Astrocyte of the cerebellum (primary cell): Measurements from ENCODE around the gene ATXN7.

Source experiments
- DNase-seq: peaks from one replicate; pipeline ENCODE4 v3.0.0-alpha.2; 2011; ENCODE audit warnings: low read depth
- H3K4me3 ChIP-seq: 2 replicates; pipeline ENCODE4 v1.5.1; 2011; ENCODE audit warnings: mild to moderate bottlenecking, low read depth, low read length, moderate library complexity
- CTCF ChIP-seq: IDR thresholded peaks from 2 replicates; pipeline ENCODE4 v1.5.1; 2012; ENCODE audit warnings: low read length, low read depth, moderate library complexity, mild to moderate bottlenecking; ENCODE audit errors: missing control alignments
- in situ Hi-C: cut with HindIII; loops from 2 replicates; pipeline ENCODE4 v1.10.0; 2017; ENCODE audit warnings: low sequenced_read_pairs

The ATXN7 gene

GRCh38 chr3:63981980-63982379, 118.3 kb downstream of the ATXN7 start:
- in situ Hi-C loops, result no loop called here
- TF ChIP-seq CTCF, result no peak
- DNase-seq, result no peak
- no peak overlapping the region for H3K4me3 ChIP-seq

GRCh38 chr3:63984391-63984790, 120.7 kb downstream of the ATXN7 start:
- DNase-seq, result no peak
- in situ Hi-C loops, result no loop called here
- H3K4me3 ChIP-seq, result no peak overlapping the region
- no peak for TF ChIP-seq CTCF

GRCh38 chr3:63986146-63986545, 122.5 kb downstream of the ATXN7 start:
- no peak for DNase-seq
- in situ Hi-C loops, result no loop called here
- no peak for TF ChIP-seq CTCF
- H3K4me3 ChIP-seq, result no peak overlapping the region

GRCh38 chr3:63986831-63987230, 123.2 kb downstream of the ATXN7 start:
- no peak for TF ChIP-seq CTCF
- in situ Hi-C loops, result no loop called here
- DNase-seq, result no peak
- no peak overlapping the region for H3K4me3 ChIP-seq

GRCh38 chr3:63988943-63989342, 125.3 kb downstream of the ATXN7 start:
- H3K4me3 ChIP-seq, result no peak overlapping the region
- TF ChIP-seq CTCF, result no peak
- in situ Hi-C loops, result no loop called here
- no peak for DNase-seq

GRCh38 chr3:63990204-63990603, 126.5 kb downstream of the ATXN7 start:
- in situ Hi-C loops, result no loop called here
- no peak for TF ChIP-seq CTCF
- no peak overlapping the region for H3K4me3 ChIP-seq
- DNase-seq, result no peak

GRCh38 chr3:63990733-63991132, 127.1 kb downstream of the ATXN7 start:
- no peak overlapping the region for H3K4me3 ChIP-seq
- no peak for TF ChIP-seq CTCF
- in situ Hi-C loops, result no loop called here
- no peak for DNase-seq
